HG02642 (cell line): Measurements from ENCODE around the gene PACSIN1.

ENCODE experiments used
- ATAC-seq: cut with Tn5 transposase; IDR thresholded peaks from one replicate; pipeline ENCODE4 v1.9.1; 2021; ENCODE audit warnings: mild to moderate bottlenecking; ENCODE audit not compliant: unreplicated experiment, poor library complexity

PACSIN1 gene

DNA sequence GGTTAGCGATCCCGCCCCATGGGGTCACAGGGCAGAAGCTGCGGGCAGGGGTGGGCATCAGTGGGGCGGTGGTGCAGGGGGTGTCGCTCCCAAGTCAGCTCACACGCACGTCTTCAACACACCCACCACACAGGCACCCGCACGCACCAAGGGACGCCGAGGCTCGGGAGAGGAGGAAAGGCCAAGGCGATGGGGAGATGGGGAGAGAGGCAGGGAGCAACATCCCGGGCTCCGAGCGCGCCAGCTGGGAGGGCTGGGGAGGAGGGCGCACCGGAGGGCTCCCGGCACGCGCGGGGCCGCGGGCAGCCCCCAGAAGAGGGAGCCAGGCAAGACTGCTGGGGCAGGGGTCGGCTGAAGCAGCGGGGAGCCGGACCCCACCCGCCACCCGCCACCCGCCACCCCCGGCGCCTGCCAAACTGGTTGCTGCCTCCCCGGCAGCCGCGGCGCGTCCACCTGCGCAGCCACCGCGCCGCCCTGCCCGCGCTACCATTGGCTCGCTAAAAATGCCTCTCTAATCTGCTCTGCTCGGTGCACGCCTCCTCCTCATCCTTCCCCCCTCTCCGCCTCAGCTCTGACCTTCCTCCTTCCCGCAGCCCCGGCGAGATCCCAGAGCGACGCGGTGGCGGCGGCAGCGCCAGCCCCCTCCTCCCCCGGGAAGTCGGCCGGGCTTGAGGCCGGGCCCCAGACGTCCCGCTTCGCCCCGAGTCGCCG is at the start of gene PACSIN1:
PACSIN1 (plus strand) TSS at position 546 of the 711 bp plus-strand sequence. CDS start 60,230 bp downstream, outside the sequence.
- no peak for ATAC-seq

DNA sequence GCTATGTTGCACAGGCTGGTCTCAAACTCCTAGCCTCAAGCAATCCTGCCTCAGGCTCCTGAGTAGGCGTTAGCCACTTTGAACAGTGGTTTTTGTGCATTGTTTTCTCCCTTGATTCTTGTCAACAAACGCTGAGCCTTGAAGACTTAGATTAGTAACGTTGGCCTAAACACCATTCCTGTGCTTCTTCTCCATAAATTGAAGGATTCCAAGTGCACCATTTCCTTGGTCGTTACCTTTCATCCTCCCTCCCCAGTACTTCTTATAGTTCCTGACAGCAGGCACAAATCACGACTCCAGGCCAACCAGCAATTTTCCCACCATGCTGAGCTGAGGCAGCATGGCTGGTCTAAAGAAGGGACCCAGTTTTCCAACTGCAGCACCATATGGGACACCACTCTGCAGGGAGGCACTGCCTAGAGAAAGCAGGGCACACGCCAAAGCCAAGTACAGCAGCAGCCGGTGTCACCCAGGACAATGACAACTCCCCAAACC is 49.0 kb upstream of the PACSIN1 start:
- no peak for ATAC-seq

DNA sequence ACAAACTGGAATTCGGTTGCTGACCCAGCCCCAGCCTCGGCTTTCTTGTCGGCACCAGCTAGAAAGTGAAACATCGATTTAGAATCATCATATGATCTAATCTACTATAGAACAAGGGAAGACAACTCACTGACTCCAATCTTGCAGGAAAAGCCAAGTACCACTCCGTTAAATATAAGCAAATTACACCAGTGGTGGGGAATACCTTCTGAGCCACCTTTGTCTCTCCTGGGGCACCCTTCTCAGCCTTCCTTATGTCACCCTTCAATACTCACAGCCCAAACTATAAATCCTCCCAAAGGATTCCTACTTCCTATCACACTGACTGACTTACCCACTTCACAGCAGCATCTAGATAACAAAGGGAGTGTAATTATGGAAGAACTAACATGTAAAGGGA is 47.5 kb upstream of the PACSIN1 start:
- no peak for ATAC-seq

DNA sequence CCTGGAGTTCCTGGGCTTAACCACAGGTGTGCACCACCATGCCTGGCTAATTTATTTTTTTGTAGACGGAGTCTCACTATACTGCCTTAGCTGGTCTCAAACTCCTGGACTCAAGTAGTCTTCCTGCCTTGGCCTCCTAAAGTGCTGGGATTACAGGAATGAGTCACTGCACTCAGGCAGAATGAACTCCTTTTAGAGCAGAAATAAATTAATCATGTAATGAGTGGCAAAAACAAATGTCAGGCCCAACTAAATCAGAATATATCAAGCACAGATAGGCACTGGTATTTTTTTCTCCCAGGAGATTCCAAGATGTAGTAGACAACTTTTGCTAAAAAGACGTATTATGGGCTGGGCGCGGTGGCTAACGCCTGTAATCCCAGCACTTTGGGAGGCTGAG is 42.6 kb upstream of the PACSIN1 start:
- no peak for ATAC-seq

DNA sequence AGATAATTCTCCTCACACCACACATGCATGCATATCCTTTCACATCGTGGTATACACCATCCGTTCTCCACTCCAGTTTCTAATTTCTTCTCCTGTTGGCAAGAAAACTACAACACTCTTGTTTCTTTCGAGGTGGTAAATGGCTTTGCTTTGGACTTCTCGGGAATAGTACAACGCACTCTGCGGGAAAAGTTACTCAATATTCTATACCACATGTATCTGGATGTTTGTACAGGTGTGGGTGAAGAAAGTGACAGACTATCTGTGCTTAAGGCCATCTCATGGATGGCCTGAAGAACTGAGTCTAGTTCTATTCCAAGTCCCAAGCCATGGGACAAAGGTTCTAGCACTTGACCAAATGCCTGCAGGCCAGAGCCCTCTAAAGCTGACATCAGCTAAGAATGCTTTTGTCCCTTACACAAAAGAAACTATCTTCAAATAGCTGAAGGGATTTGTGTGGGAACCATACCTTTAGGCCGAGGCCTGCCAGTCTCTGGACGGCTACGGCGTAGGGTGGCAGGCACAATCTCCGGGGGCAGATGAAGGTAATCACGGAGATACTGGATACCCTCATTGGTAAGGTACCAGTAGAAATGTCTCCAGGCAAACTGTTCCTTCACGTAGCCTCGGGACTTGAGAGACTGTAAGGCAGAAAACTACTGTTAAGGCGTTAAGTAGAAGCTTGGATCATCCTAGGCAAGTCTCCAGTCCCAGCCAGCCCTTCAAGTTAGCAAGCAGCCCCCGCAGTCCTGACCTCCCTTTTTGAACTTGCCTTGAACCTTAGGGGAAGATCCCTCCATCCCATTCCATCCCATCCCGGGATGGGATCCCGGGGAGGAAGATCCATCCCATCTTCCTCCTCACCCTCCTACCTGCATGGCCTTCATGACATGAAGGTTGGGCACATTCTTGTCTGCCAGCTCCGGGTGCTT is 41.4 kb upstream of the PACSIN1 start:
- no peak for ATAC-seq

- ATAC-seq, result no peak
These were observed 40.8 kb upstream of the PACSIN1 start for GRCh38 chr6:34425132-34425497.

DNA sequence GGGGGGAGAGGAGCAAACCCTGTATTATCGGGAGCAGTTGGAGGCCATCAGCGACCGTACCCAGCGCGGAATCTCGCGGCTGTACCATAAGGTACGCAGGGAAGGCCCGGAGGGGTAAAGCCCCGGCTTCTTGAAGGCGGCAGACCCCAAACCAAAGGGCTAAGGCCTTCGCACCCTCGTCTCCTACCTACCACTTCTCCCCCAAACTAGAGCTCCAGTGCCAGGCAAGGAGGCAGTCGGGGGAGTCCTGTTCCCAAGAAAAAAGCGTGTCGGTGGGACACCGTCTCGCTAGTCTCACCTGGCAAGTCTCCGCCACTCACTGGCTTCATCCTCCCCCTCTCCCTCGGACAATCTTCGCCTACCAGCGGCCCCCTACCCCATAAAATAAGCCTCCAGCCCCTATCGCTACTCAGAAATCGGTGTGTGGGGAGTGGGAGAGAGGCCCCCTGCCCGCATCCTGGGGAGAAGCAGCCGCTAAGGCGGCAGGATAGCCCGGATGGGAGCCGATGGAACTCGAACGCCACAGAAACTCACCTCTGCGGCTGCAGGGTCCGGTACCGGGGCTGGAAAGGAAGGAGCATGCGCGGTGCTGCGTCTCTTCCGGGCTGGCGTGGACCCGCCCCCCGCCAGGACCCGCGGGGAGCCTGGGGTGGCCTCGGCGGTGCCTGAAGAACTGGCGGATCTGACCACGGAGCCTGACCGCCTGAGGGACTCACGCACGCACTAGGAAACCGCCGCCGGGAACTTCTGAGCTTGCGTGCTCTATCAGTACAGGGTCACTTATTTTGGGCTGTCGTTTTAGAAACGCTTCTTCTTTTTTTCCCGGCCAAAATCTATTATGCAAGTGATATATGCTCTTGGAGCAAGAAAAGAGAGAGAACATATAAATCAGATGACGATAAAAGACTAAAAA is 40.1 kb upstream of the PACSIN1 start, which contains the start of gene RPS10:
RPS10 (minus strand) TSS at position 572 of the 913 bp plus-strand sequence. CDS start 848 bp downstream, outside the sequence.
- peak; percentile 94 for ATAC-seq

- ATAC-seq, result no peak
These were observed 30.0 kb upstream of the PACSIN1 start for GRCh38 chr6:34435916-34436315.

DNA sequence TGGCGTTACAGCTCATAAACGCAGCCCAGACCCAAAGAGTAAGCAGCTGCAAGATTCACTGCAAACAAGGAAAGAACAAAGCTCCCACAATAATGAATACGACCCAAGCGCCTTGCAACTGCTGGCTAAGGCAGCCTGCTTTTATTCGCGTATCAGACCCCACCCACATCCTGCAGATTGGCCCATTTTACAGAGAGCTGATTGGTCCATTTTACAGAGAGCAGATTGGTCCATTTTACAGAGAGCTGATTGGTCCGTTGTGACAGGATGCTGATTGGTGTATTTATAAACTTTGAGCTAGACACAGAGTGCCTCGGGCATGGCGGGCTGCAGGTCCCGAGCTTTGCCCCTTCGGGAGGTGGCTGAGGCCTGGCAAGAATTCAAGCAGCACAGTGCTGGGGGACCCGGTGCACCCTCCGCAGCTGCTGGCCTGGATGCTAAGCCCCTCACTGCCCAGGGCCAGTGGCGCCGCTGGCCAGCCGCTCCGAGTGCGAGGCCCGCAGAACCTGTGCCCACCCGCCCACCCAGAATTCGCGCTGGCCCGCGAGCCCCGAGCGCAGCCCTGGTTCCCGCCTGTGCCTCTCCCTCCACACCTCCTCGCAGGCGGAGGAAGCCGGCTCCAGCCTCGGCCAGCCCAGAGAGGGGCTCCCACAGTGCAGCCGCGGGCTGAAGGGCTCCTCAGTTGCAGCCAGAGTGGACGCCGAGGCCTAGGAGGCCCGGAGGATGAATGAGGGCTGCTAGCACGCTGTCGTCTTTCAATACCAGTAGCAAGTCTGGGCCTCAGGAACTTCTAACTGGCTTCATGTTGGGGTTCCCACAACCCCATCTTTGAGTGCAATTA is 28.9 kb upstream of the PACSIN1 start:
- no peak for ATAC-seq

- no peak for ATAC-seq
These were observed 28.3 kb upstream of the PACSIN1 start for GRCh38 chr6:34437644-34437970.

GRCh38 chr6:34438705-34439104 is 27.2 kb upstream of the PACSIN1 start:
- ATAC-seq, result no peak

- ATAC-seq, result no peak
These were observed 26.4 kb upstream of the PACSIN1 start for GRCh38 chr6:34439442-34439841.

DNA sequence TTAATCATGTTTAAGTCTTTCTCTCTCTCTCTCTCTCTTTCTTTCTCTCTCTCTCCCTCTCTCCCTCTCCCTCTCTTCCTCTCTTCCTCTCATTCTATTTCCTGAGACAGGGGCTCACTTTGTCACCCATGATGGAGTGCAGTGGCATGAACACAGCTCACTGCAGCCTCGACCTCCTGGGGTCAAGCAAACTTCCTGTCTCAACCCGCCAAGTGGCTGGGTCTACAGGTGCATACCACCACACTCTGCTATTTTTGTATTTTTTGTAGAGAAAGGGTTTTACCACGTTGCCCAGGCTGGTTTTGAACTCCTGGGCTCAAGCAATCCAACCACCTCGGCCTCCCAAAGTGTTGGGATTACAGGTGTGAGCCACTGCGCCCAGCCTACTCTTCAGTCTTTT is 24.4 kb upstream of the PACSIN1 start:
- ATAC-seq, result no peak

- ATAC-seq, result no peak
These were observed 20.5 kb upstream of the PACSIN1 start for GRCh38 chr6:34445313-34445860.

GRCh38 chr6:34447386-34447785 is 18.5 kb upstream of the PACSIN1 start:
- no peak for ATAC-seq

- ATAC-seq, result no peak
These were observed 18.0 kb upstream of the PACSIN1 start for GRCh38 chr6:34447910-34448309.

DNA sequence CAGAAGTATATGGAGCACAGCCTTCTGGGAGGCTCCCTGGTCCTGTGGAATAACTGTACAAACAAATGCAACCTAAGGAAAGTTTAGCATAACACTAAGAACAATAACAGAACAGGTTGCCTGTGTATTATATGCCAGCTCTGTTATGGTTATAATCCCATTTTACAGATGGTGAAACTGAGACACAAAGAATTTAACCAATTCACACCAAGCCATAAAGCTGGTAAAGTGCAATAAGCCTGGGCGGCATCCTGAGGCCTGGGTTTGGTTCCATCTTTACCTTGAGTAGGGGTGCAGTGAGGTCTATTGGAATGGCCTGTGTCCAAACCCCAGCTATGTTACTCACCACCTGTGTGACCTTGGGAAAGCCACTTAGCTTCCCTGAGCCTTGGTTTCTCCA is 14.7 kb upstream of the PACSIN1 start:
- ATAC-seq, result no peak

GRCh38 chr6:34455831-34456230 is 10.0 kb upstream of the PACSIN1 start:
- no peak for ATAC-seq

DNA sequence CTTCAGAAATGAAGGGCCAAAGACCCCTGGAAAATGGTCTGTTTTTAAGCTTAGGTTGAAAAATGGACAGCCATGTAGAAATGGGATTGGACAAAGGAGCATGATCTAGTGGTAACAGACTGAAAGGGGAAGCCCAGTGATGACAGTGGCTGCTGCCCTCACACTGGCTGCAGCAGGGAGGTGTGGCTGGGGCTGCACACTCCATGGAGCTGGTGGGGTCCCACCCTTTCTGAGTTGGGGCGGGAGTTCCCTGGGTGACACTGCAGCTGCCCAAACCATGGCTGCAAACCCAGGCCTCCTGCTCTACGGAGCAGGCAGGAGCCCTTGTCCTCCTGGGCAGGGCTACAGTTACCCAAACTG is 8.5 kb upstream of the PACSIN1 start:
- no peak for ATAC-seq
